SJSA1 (cell line): Measurements from ENCODE around the gene PHOX2A. TPM values are rescaled to one million over a fixed set of nuclear protein-coding genes. Genes with fewer than 3 reads are reported as not detected.

Source experiments
- DNase-seq, 2 experiments: peaks; one replicate each; pipeline ENCODE4 v3.0.0-alpha.2; 2015 to 2020; ENCODE audit warnings: low spot score in 2 of 2, low read depth in 1 of 2
- H3K27ac ChIP-seq: fragments of 250-450 bp; sonication (Bioruptor Pico); 2 replicates; pipeline ENCODE4 v1.5.1; 2020; ENCODE audit warnings: mild to moderate bottlenecking, moderate library complexity
- H3K27me3 ChIP-seq: fragments of 250-450 bp; sonication (Bioruptor Pico); replicated peaks from 2 replicates; pipeline ENCODE4 v1.5.1; 2020; ENCODE audit warnings: mild to moderate bottlenecking, moderate library complexity
- H3K36me3 ChIP-seq: fragments of 250-450 bp; sonication (Bioruptor Pico); 2 replicates; pipeline ENCODE4 v1.5.1; 2020; ENCODE audit warnings: mild to moderate bottlenecking
- H3K4me1 ChIP-seq: fragments of 250-450 bp; sonication (Bioruptor Pico); replicated peaks from 2 replicates; pipeline ENCODE4 v1.6.1; 2021; ENCODE audit warnings: mild to moderate bottlenecking
- H3K4me3 ChIP-seq: fragments of 250-450 bp; sonication (Bioruptor Pico); 2 replicates; pipeline ENCODE4 v1.5.1; 2020; ENCODE audit warnings: mild to moderate bottlenecking
- H3K9me3 ChIP-seq: fragments of 250-450 bp; sonication (Bioruptor Pico); replicated peaks from 2 replicates; pipeline ENCODE4 v1.5.1; 2020; ENCODE audit warnings: mild to moderate bottlenecking
- total RNA-seq: library from RNA; depleted of rRNA; stranded (reverse); fragments of >200 nt; shearing (Covaris generic); gene quantifications from 2 replicates; pipeline ENCODE4 v1.2.3, GENCODE V29; 2014

The PHOX2A gene
- total RNA-seq, 1 experiment from 2014 or later: not detected

- no peak for DNase-seq
- Histone ChIP-seq H3K4me1 (peaks cover 8% of the 10 kb centered on the region), H3K36me3 (peaks cover 12% of the 10 kb centered on the region), H3K4me3 (no peak overlapping the region), H3K9me3 (no peaks in the 10 kb centered on the region), H3K27me3 (no peaks in the 10 kb centered on the region), H3K27ac (no peak overlapping the region)
Measured at GRCh38 chr11:72242141-72242540, 1.8 kb downstream of the PHOX2A start.

GRCh38 chr11:72241291-72241781 is 2.6 kb downstream of the PHOX2A start:
- Histone ChIP-seq H3K27me3 (no peaks in the 10 kb centered on the region), H3K9me3 (no peaks in the 10 kb centered on the region)

GRCh38 chr11:72240461-72241290 is 3.3 kb downstream of the PHOX2A start:
- Histone ChIP-seq H3K4me1 (peaks cover 8% of the 10 kb centered on the region), H3K27me3 (no peaks in the 10 kb centered on the region), H3K36me3 (peaks cover 16% of the 10 kb centered on the region), H3K27ac (no peak overlapping the region), H3K4me3 (no peak overlapping the region), H3K9me3 (no peaks in the 10 kb centered on the region)
- DNase-seq: no peak

More at GRCh38 chr11:72241291-72241781, 2.6 kb downstream of the PHOX2A start:
- H3K36me3 ChIP-seq: peaks cover 16% of the 10 kb centered on the region
- H3K4me3 ChIP-seq: no peak overlapping the region
- no peak overlapping the region for H3K27ac ChIP-seq
- DNase-seq: no peak
- peaks cover 8% of the 10 kb centered on the region for H3K4me1 ChIP-seq

GRCh38 chr11:72239849-72240460 is 4.0 kb downstream of the PHOX2A start:
- Histone ChIP-seq H3K27ac (no peak overlapping the region), H3K36me3 (peaks cover 16% of the 10 kb centered on the region), H3K4me1 (peaks cover 8% of the 10 kb centered on the region), H3K27me3 (no peaks in the 10 kb centered on the region), H3K4me3 (peak overlapping the region; percentile 27), H3K9me3 (no peaks in the 10 kb centered on the region)
- DNase-seq: no peak

- Histone ChIP-seq H3K9me3 (no peaks in the 10 kb centered on the region), H3K27me3 (no peaks in the 10 kb centered on the region), H3K4me1 (peaks cover 8% of the 10 kb centered on the region), H3K27ac (no peak overlapping the region), H3K4me3 (peak overlapping the region; percentile 27), H3K36me3 (peaks cover 16% of the 10 kb centered on the region)
- DNase-seq: peak; percentile 12 to 61
Measured at GRCh38 chr11:72239313-72239848, 4.6 kb downstream of the PHOX2A start.

- Histone ChIP-seq H3K36me3 (peaks cover 16% of the 10 kb centered on the region), H3K9me3 (no peaks in the 10 kb centered on the region), H3K27me3 (no peaks in the 10 kb centered on the region), H3K4me1 (peaks cover 8% of the 10 kb centered on the region), H3K27ac (no peak overlapping the region), H3K4me3 (no peak overlapping the region)
- no peak for DNase-seq
Measured at GRCh38 chr11:72238492-72239312, 5.3 kb downstream of the PHOX2A start.

- DNase-seq: no peak
Measured at GRCh38 chr11:72238040-72238450, 5.9 kb downstream of the PHOX2A start.

GRCh38 chr11:72237112-72237931 is 6.7 kb downstream of the PHOX2A start:
- DNase-seq: no peak
- no peak overlapping the region for H3K4me3 ChIP-seq
- H3K9me3 ChIP-seq: no peaks in the 10 kb centered on the region
- no peaks in the 10 kb centered on the region for H3K27me3 ChIP-seq
- H3K36me3 ChIP-seq: peaks cover 20% of the 10 kb centered on the region
- peaks cover 8% of the 10 kb centered on the region for H3K4me1 ChIP-seq
- H3K27ac ChIP-seq: no peak overlapping the region

More at GRCh38 chr11:72238040-72238450, 5.9 kb downstream of the PHOX2A start:
- Histone ChIP-seq H3K36me3 (peaks cover 19% of the 10 kb centered on the region), H3K4me1 (peaks cover 8% of the 10 kb centered on the region), H3K9me3 (no peaks in the 10 kb centered on the region), H3K4me3 (no peak overlapping the region), H3K27me3 (no peaks in the 10 kb centered on the region), H3K27ac (no peak overlapping the region)

GRCh38 chr11:72236774-72237111 is 7.2 kb downstream of the PHOX2A start:
- Histone ChIP-seq H3K4me1 (peaks cover 8% of the 10 kb centered on the region), H3K27ac (no peak overlapping the region), H3K9me3 (no peaks in the 10 kb centered on the region), H3K27me3 (no peaks in the 10 kb centered on the region), H3K36me3 (peaks cover 23% of the 10 kb centered on the region), H3K4me3 (no peak overlapping the region)
- DNase-seq: no peak

- H3K27me3 ChIP-seq: no peaks in the 10 kb centered on the region
- H3K4me3 ChIP-seq: no peak overlapping the region
- no peaks in the 10 kb centered on the region for H3K9me3 ChIP-seq
- H3K36me3 ChIP-seq: peaks cover 28% of the 10 kb centered on the region
- H3K27ac ChIP-seq: no peak overlapping the region
- no peak for DNase-seq
- peaks cover 8% of the 10 kb centered on the region for H3K4me1 ChIP-seq
Measured at GRCh38 chr11:72236083-72236697, 7.8 kb downstream of the PHOX2A start.

GRCh38 chr11:72235351-72236057 is 8.5 kb downstream of the PHOX2A start:
- H3K9me3 ChIP-seq: no peaks in the 10 kb centered on the region
- DNase-seq: no peak
- H3K36me3 ChIP-seq: peaks cover 35% of the 10 kb centered on the region
- peaks cover 8% of the 10 kb centered on the region for H3K4me1 ChIP-seq
- H3K27ac ChIP-seq: no peak overlapping the region
- no peak overlapping the region for H3K4me3 ChIP-seq
- H3K27me3 ChIP-seq: no peaks in the 10 kb centered on the region

GRCh38 chr11:72234920-72235319 is 9.1 kb downstream of the PHOX2A start:
- DNase-seq: no peak
- no peaks in the 10 kb centered on the region for H3K9me3 ChIP-seq
- H3K4me1 ChIP-seq: peaks cover 6% of the 10 kb centered on the region
- peaks cover 41% of the 10 kb centered on the region for H3K36me3 ChIP-seq
- H3K4me3 ChIP-seq: no peak overlapping the region
- H3K27me3 ChIP-seq: no peaks in the 10 kb centered on the region
- no peak overlapping the region for H3K27ac ChIP-seq
